Stimulated activated CD4-positive, alpha-beta T cell treated with anti-CD3 and anti-CD28 coated beads, Interleukin-12 subunit alpha, Interleukin-12 subunit beta, amount 100 ng/mL, for 24 hours (primary cell): ENCODE measurements around the gene SHC2.
"Not testable (repeated sequence)": the region's sequence is repeated elsewhere in the genome, so short reads cannot be mapped to it uniquely, and the experiment has no call there.

Experiments
- DNase-seq, 2 experiments: peaks; one replicate each; pipeline ENCODE4 v3.0.0-alpha.2; 2020; ENCODE audit warnings: low read depth in 2 of 2

The SHC2 gene

DNA sequence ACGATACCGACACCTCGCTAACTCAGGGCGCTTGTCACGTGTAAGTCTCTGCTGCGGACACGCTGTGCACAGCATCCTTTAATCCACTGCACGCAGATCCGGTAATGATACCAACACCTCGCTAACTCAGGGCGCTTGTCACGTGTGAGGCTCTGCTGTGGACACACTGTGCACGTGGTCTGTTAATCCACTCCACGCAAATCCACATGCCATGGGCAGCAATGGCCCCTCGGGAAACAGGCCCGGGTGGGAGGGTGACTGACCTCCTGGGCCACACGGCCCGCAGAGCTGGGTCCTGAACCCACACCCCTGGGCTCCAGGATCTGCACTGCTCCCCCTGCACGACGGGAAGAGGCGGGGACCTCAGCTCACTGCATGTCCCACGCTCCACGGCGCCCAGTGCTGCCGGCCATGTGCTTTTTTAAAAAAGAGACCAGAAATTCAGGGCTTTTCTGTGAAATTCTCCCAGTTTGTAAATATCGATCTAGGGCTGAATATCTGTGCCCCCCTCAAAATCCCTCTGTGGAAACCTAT, 16.1 kb downstream of the SHC2 start:
- no peak for DNase-seq

DNA sequence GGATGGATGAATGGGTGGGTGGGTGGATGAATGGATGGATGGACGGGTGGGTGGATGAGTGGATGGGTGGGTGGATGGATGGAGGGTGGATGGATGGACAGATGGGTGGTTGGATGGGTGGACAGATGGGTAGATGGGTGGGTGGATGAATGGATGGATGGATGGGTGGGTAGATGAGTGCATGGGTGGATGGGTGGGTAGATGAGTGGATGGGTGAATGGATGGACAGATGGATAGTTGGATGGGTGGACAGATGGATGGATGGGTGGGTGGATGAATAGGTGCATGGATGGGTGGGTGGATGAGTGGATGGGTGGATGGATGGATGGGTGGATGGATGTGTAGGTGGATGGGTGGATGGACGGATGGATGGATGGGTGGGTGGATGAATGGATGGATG, 17.8 kb downstream of the SHC2 start:
- no peak for DNase-seq

DNA sequence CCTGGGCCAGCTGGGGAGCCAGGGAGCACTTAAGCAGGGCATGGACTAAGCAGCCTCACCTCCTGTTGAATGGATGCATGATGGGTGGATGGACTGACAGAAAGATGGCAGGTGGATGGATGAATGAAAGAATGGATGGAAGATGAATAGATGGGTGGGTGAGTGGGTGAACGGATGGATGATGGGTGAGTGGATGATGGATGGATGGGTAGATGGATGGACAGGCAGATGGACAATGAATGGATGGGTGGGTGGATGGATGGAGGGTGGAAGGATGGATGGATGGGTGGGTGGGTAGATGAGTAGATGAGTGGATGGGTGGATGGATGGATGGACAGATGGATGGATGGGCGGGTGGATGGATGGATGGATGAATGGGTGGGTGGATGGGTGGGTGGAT, 18.7 kb downstream of the SHC2 start:
- DNase-seq, result no peak

DNA sequence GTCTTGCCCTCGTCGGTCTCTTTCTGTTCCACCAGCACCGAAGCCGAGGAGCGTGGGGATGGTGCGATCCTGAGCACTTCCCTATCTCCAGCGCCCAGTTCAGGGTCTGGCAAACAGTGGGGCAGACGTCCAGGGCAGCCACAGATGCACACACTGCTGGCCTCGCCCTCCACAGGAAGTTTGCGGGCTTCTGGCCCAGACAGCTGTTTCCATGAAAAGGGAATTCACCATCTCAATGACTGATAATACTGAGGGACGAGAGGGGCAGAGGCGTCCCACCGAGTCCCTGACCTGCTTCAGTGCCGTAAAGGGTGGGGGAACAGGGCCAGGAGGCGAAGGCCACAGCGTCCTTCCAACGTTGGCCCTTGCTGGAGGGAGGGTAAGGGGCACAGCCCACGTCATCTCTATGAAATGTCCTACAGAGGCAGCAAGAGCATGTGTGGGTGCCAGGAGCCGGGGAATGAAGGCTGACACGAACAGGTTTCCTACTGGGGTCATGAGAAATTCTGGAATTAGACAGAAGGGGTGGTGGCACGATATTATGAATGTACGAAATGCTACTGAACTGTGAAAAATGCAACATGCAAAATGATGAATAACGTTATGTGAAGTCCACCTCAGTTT, 19.5 kb downstream of the SHC2 start:
- no peak for DNase-seq

DNA sequence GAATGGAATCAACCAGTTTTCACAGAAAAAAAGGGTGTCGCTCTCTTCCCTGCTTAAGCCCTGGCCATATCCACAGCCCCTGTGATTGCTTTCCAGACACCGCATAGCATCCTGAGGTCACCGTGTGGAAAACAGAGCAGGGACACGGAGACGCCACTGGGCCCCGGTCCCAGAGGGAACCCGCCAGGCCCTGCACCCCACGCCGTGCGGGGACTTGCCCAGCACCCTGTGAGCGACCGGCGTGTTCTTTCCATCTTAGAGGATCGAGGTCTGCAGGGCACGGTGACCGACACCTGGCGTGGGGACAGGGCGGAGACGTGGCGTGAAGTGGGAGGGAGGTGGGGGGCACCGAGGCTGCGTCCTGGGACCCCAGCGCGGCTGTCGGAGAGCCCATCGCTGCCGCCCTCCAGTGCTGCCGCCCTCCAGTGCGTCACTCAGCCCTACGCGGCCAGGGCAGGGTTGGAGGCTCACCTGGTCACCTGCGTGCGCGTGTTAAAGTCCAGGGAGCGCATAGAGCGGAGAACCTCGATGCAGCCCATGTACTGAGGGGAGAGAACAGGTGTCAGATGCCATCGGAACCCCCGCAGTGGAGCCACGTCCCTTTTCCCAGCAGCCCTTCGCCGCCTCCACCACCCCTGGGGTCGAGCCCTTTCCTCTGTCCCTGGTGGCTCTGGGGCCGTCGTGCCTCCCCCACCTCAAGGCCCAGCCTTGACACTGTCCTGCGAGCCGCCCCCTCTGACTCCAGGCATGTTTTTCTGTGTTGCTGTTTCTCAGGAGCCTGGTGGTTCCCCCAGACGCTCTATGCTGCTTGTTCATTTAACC, 20.2 kb downstream of the SHC2 start:
- no peak for DNase-seq

DNA sequence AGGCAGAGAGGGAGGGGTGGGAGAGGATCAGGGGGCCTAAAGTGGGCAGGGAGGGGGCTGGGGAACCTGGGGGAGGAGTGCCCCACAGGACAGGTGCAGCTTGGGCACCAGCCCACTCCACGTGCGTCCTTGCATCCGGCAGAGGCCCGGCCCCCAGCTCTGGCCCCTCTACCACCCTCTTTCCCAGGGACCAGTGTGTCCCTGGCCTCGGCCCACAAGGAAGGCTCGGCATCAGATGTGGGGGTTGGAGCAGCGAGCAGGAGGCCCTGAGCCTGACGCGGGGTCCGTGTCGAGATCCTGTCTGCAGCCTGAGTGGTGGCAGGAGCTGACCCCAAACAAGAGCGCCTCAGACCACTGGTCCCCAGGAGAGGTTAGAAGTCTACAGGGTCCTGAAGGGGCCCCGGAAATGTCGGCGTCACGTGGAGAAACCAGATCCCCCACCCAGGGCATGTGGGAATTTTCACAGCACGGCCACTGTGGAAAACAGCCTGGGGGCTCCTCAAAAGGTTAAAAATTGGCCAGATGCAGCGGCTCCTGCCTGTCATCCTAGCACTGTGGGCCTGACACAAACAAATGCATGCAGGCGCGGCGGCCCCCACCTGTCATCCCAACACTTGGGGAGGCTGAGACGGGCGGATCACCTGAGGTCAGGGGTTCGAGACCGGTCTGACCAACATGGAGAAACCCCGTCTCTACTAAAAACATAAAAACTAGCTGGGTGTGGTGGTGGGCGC, 21.5 kb downstream of the SHC2 start:
- DNase-seq, result no peak

DNA sequence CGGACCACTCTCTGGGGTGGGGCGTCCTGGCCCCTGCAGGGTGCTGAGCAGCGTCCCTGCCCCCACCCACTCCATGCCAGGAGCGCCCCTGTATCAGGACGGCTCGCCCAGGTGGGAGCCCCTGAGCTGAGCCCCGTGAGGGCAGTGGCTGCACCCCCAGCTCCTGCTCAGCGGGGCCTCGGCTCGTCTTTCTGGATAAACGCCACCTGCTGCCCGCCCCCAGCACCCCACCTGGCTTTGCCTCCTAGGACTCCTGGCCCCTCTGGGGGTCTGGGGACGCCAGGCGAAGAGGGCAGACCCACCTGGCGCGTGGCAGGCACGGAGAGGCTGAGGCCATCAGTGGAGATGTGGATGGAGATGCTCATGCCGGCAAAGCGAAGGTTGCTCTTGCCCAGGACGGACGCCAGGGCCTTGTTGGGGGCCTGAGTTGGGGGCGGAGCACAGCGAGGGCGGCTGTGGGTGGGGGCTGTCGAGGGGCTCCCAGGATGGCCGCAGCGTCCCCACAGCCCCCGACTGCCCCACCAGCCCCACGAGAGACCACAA, 22.3 kb downstream of the SHC2 start:
- DNase-seq, result no peak

DNA sequence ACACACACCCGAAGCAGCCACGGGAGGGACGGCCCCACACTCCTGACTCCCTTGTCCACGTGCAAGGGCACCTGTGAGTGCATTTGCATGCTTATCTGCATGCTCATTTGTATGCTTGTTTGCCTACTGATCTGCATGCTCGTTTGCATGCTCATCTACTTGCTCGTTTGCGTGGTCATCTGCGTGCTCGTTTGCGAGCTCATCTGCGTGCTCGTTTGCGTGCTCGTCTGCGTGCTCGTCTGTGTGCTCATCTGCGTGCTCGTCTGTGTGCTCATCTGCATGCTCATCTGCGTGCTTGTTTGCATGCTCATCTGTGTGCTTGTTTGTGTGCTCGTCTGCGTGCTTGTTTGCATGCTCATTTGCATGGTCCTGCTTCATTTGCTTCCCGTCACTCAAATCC, 23.8 kb downstream of the SHC2 start:
- no peak for DNase-seq

DNA sequence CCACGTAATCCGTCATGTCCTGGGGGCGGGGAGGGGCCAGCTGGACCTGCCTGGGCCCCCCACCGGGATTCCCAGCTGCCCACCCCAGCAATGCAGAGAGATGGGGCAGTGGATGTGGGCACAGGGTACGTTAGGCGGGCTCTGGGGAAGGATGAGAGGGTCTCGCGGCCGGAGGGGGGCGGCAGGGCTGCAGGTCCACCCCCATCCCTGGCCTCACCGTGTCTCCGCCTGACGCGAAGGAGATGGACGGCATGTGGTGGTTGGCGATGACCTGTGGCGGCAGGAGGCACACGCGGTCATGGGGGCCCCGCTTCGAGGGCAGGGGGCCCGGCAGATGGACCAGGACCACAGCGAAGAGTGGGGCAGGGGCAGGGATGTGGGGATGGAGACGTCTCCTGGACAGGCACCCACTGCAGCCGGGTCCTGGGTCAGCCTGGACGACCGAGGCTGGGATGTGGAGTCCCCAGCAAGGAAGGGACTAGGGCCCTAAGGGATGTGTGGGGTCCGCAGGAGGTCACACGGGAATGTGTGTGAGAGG, 24.4 kb downstream of the SHC2 start:
- no peak for DNase-seq

DNA sequence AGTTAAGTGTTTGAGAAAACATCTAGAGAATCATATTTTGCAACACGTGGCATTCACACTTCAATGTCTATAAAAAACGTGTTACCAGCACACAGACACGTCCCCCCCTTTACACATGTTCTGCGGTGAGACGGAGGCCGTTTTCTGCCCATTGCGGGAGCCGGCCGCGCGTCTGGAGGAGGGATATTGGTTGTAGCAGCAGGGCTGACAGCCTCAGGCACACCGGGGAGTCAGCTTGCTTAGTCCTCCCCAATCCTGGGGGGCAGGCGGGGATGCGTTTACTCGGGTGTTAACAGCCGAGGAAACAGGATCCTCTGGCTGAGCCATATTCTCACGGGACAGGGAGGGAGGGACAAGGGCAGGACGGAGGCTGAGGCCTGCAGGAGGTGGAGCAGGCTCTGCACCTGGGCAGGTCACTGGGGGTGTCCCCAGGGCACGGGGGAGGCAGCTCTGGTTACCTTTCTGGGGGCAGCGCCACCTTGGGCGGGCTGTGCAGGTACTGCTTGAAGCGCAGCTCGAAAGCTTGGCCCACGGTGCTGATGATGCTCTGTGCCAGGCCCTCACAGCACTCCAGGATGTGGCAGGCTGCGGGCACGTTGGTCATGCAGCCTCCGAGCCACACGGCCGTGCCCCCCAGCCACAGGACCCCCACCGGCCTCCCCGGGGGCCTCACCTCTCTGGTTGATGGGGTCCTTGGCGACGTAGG, 25.0 kb downstream of the SHC2 start:
- DNase-seq, result no peak

DNA sequence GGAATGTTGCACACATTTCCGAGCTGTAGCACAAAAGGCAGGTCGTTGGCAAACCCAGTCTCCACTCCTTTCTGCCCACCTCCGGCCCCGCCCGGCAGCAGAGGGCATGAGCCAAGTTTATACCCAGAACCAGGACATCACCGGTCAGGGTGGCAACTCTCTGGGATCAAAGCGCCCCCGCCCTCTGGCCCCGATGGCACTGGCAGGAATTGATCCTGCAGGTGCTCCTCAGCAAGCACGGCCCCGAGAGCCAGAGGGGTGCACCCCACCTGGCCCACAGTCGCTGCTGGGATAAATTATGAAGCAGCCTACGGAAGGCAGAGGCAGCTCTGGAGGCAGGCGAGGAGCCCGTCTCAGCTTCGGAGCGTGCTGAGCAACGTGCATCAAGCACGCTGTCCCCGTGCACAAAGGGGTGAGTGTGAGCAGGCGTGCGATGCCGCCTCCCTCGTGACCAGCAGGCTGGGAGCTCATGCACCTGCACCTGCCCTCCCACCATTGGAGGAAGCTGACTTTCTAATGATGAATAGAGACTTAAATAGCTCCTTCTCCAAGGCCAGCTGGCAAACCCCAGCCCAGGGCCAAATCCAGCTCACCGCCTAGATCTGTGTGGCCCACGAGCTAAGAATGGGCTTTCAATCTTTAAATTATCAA, 25.7 kb downstream of the SHC2 start:
- no peak for DNase-seq

DNA sequence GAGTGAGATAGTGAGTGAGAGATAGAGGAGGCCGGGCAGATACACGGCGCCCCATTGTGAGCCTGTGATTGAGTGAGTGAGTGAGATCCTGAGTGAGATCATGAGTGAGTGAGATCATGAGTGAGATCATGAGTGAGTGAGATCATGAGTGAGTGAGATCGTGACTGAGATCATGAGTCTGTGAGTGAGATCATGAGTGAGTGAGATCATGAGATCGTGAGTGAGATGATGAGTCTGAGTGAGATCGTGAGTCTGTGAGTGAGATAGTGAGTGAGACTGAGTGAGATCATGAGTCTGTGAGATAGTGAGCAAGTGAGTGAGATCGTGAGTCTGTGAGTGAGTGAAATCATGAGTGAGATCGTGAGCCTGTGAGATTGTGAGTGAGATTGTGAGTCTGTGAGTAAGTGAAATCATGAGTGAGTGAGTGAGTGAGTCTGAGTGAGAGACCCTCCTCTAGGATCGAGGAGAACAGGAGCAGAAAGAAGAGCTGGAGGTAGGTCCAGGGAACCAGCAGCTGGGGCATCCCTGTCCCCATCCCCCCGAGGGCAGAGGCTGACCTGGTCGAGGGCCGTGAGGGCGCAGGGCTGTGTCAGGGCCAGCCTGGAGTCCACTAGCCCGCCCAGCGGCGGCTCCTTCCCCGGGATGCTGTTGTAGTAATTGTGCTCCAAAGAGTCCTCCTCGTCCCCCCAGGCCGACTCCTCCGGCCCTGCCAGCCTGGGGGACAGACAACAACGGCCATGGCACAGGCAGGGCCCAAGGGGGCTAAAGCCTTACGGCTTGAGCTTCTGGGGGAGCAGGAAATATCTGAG, 26.5 kb downstream of the SHC2 start:
- DNase-seq, result no peak

DNA sequence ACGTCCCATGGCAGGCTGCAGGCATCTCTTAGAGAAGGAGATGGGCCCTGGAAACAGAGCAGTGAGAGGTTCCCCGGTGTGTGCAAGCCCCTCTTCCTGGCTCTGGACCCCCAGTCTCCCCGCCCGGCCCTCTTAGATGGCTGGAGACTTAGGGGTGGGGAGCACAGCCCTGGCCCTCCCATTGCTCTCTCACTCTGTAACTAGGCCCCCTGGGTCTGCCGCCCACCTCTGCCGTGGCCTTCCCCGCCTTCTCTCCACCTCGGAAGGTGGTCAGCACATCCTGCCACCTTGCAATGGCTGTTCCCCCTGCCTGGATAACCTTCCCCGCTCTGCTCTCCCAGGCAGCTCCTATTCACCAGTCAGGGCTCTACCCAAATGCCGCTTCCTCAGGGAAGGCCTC, 30.1 kb downstream of the SHC2 start:
- no peak for DNase-seq

DNA sequence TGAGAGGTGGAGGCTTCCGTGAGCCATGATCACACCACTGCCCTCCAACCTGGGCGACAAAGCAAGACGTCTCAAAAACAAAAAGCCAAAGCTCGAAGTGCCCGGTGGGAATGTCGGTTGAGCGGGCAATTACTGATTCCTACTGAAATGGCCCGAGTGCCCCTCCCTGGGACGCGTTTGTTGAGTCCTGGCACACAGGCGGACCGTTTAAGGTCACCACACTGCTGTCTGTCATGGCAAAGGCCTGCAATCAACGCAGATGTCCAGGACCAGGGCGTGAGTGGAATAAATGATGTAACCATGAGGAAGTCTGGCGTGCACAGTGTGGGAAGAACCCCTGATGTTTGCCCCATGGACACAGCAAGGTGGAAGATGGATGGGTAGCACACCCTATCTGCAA, 32.7 kb downstream of the SHC2 start:
- no peak for DNase-seq

DNA sequence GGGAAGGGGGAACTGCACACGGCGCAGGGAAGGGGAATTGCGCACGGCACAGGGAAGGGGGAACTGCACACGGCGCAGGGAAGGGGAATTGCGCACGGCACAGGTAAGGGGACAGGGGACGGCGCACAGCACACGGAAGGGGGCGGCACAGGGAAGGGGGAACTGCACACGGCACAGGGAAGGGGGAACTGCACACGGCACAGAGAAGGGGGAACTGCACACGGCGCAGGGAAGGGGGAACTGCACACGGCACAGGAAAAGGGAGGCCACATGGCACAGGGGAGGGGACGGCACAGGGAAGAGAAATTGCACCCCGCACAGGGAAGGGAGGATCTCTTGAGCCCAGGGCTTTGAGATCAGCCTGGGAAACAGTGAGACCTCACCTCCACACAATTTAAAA, 33.2 kb downstream of the SHC2 start:
- DNase-seq, result not testable (repeated sequence)

DNA sequence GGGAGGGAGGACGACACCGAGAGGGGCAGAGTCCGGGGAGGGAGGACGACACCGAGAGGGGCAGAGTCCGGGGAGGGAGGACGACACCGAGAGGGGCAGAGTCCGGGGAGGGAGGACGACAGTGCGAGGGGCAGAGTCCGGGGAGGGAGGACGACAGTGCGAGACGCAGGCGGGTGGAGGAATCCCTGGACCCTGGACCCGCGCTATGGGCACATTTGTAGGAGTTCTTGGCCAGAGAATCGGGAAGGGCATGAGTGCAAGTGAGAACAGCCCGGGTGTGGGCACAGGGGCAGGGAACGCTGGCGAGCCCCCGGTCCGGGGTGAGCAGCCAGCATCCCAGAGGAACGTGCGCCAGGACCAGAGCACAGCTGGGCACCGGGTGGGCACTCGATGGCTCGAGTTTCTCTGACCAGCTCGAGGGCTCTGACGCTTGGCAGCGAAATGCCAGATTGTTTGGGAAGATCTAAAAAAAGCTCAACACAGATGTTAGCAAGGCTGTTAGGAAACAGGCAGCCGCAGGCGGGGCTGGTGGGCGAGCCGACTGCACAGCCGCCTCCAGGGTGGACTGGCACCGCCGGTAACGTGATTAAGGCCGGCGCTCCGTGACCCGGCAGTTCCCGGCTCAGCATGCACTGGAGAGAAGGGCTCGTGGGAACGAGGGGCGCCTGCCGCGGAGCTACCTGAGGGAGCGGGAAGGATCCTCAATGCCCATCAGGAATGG, 33.9 kb downstream of the SHC2 start:
- no peak for DNase-seq

DNA sequence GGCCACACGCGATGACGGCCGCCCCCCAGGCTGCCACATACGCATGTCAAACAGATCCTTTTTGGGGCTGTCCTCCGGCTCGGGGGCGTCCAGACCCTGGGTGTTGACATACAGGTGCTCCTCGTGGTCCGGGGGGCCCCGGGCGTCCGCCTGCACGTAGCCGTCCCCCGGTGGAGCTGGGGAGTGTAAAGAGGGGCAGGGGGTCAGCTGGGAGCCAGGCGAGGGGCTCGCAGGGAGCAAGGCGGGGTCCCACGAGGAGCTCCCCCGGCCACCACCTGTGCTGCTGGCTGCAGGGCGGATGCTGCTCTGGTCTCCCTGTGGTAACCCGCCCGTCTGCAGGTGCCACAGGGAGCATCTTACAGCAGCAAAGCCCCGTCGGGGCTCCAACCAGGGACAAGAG, 35.8 kb downstream of the SHC2 start:
- DNase-seq, result no peak

DNA sequence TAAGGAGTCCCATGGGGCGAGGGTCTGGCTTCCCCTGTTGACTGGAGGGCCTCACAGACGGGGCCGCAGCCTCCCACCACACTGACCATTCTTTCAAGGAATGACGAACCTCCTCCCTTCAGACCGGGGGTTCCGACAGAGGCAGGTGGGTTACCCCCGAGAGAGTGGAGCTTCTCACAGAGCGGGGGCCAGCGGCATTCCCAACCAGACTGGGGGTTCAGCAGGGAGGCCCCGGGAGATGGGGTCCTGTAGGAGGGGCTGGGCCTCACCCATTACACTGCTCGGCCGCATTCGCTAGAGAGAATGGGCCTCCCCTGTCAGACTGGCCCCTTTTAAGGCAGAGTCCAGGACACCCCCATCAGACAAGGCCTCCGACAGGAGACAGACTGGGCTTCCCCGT, 36.3 kb downstream of the SHC2 start:
- no peak for DNase-seq

DNA sequence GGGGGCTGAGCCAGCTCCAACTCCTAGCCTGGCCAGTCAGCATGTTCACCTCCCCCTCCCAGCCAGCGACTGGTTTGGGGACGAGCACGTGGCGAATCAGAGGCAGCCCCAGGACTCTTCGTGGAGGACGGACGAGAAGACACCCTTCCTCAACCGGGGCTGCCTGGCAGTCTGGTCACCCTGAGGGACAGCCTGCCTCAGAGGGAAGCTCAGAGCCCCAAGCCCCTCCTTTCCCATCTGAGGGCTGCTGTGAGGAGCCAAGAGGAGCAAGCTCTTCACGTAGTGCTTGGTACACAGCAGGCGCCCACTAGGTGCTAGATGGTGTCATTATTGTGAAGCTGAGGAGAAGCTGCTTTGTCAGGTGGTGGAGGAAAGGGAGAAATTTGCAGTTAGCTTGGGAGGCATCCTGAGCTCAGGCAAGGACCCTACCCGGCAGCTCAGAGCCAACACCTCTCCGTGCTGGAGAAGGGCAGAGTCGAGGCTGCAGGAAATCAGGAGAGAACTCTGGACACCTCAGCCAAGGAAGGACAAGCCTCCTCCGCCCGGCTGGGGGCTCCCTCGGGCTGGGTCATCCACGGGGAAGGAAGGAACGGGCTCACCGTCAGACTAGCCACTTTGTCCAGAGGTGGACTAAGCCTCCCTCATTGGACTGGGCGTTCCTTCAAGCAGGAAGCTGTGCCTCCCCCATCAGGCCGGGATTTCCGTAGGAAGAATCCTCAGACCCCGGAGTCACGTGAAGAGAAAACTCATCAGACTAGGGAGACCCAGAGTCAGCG, 37.0 kb downstream of the SHC2 start:
- no peak for DNase-seq
